Activated T-helper 1 cell treated with anti-CD3 and anti-CD28 coated beads, Interleukin-2, amount 50 U/mL, for 16 hours (primary cell): ENCODE data around the gene KRTAP3-1.

Experiments used
- DNase-seq, 2 donors: peaks; one replicate each; pipeline ENCODE4 v3.0.0-alpha.2; 2020; ENCODE audit warnings: low read depth in 1 of 2, low spot score in 1 of 2

KRTAP3-1 gene

GRCh38 chr17:40980596-40980995 is 28.3 kb downstream of the KRTAP3-1 start:
- DNase-seq, result no peak

GRCh38 chr17:40980117-40980516 is 28.8 kb downstream of the KRTAP3-1 start:
- no peak for DNase-seq

DNA sequence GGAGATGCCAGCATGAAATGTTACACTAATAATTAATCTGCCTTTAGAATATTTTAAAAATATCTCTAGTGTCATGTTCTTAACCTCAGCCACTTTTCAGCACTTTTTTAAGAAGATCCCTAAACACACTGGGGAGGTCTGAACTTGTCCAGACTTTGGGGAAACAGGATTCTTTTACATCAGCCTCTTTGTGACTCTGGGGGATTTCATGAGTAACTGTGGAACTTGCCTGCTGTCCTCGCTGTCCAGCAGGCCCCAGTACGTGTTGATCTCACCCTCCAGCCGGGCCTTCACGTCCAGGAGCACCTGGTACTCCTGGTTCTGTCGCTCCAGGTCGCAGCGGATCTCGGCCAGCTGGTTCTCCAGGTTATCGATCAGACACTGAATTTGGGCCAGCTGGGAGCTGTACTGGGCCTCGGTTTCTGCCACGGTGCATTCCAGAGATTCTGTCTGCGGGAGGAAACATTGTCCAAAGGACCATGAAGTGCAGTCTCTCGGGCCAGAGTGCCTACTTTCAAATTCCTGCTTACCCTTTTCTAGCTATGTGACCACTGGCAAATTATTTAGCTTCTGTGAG is 30.3 kb downstream of the KRTAP3-1 start:
- DNase-seq, result no peak

DNA sequence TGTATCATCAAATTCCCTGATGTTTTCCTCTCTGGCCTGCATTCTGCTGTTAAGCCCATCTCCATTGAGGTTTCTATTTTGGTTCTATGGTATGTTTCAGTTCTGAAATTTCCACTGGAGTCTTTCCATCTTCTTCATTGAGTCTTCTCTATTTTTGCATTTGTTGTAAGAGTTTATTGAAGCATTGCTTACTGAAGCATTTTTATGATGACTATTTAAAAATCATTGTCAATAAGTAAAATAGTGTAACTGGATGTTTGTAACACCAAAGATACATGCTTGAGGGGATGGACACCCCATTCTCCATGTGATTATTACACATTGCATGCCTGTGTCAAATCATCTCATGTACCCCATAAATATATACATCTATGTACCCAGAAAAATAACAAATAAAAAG is 33.4 kb downstream of the KRTAP3-1 start:
- DNase-seq, result no peak

DNA sequence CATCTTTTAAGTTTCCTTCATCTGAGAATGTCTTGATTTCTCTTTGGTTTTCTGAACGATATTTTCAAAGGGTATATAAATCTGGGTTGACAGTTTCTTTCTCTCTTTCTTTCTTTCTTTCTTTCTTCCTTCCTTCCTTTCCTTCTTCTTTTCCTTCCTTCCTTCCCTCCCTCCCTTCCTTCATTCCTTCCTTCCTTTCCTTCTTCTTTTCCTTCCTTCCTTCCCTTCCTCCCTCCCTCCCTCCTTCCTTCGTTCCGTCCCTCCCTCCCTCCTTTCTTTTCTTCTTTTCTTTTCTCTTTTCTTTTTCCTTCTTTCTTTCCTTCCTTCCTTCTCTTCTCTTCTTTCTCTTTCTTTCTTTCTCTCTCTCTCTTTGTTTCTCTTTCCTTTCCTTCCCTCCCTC is 34.6 kb downstream of the KRTAP3-1 start:
- DNase-seq, result no peak

DNA sequence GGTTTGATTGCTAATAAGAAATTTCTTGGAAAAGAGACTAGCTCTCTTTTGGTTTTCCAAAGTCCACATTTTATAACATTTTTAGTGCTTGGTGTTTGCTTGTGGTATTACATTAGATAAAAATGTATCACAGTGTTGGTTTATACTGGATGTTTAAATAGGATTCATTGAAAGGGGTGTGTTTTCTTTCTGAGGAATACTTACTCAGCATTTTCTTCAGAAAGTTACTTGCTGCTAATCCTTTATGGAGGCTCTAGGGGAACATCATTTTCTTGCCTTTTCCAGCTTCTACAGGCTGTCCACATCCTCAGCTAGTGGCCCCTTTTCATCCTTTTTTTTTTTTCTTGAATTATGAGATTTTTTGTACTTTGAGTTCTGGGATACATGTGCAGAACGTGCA is 41.3 kb downstream of the KRTAP3-1 start:
- no peak for DNase-seq

DNA sequence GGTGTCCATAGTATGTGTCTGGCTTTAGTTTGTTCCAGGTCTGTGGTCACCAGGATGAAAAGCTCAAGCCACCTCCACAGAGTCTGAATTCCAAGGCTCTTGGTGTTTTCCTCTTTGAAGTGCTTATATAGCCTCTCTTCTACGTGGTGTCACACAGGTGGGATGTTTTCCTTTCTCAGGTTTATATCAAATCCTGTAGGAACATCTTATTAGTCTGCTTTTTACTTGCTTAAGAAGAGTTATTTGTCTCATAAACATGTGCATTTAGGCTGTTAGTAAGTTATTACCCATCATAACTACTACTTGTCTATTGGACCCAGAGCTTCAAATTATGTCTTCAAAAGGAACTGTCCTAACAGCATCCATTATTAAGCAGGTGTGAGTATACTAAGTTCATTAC is 42.1 kb downstream of the KRTAP3-1 start, which contains the start of gene KRT39:
Gene KRT39 (minus strand): TSS at position 101 of the 400 bp plus-strand sequence. CDS start 92 bp downstream, at position 9.
- DNase-seq, result no peak

DNA sequence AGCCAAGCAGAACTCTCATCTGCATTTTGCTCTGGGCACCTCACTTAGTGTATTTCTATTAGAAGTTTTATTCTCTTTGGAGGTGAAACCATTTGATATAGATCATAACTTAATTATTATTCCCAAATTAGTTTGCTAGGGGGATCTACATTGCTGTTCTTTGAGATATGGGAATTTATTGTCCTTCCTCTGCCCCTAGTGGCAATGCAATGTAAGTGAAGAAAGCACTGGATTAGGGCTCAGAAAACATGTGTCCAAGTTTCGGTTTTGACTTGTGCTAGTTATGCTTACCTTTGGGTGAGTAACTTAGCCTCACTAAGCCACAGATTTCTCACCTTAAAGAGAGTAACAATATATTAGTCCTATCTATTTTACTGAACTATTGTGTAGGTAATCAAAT is 45.1 kb downstream of the KRTAP3-1 start:
- no peak for DNase-seq

GRCh38 chr17:40962059-40962561 is 46.8 kb downstream of the KRTAP3-1 start:
- DNase-seq, result no peak

DNA sequence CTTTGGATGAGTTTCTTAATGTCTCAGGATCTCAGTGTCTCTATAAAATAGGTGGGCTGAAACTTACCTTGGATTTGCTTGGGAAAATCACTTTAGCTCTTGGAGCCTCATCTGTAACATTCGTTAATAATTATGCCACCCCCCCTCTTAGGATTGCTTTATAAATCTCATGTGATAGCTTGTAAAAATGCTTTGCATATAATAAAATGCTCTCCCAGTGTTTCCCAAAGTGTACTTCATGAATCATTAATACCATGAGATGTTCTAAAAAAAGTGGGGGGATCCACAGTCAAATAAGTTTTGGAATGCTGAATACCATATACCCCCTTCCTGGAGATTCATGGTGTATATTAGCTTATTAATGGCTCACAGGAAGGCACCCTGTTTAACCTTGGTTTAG is 47.3 kb downstream of the KRTAP3-1 start:
- no peak for DNase-seq

DNA sequence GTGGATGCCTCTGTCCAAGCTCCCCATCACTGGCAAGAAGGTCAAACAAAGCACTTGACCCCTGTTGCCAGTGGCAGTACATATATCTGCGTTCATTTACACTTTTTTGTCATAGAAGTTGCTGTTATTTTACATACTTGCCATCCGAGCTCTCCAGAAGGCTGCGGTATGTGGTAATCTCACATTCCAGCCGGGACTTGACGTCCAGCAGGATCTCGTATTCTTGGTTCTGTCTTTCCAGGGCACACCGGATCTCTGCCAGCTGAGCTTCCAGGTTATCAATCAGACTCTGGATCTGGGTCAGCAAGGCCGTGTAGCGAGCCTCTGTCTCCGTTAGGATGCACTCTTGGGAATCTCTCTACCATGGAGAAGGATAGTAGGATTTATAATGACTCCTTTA is 48.8 kb downstream of the KRTAP3-1 start:
- no peak for DNase-seq
